ENCODE data around the gene SEC61A1.

Gene SEC61A1

GRCh38 chr3:128091586-128091985 lies 39.3 kb downstream of the SEC61A1 start:
- no peak for ATAC-seq
- TF ChIP-seq SNAI2 (CRISPR knock-in tag; IDR thresholded peaks at IDR 0.05) (no peak), OSR1 (CRISPR knock-in tag; IDR thresholded peaks at IDR 0.05) (no peak), TSHZ2 (CRISPR knock-in tag; IDR thresholded peaks at IDR 0.05) (no peak), ZFP3 (CRISPR knock-in tag; IDR thresholded peaks at IDR 0.05) (no peak), PPARA (CRISPR knock-in tag; IDR thresholded peaks at IDR 0.05; ENCODE audit: borderline replicate concordance) (no peak), ZC3H10 (CRISPR knock-in tag; IDR thresholded peaks at IDR 0.05) (no peak)
- TF ChIP-seq, protein P1, sequence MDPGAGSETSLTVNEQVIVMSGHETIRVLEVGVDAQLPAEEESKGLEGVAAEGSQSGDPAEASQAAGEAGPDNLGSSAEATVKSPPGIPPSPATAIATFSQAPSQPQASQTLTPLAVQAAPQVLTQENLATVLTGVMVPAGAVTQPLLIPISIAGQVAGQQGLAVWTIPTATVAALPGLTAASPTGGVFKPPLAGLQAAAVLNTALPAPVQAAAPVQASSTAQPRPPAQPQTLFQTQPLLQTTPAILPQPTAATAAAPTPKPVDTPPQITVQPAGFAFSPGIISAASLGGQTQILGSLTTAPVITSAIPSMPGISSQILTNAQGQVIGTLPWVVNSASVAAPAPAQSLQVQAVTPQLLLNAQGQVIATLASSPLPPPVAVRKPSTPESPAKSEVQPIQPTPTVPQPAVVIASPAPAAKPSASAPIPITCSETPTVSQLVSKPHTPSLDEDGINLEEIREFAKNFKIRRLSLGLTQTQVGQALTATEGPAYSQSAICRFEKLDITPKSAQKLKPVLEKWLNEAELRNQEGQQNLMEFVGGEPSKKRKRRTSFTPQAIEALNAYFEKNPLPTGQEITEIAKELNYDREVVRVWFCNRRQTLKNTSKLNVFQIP (CRISPR knock-in tag; IDR thresholded peaks at IDR 0.05; ENCODE audit: borderline replicate concordance, low read depth): no peak

GRCh38 chr3:128094295-128095151 lies 42.3 kb downstream of the SEC61A1 start:
- peak; percentile 13; the same call in 1 of the 3 replicates for ATAC-seq
- no peak for TF ChIP-seq PATZ1 (CRISPR knock-in tag; IDR thresholded peaks at IDR 0.05; ENCODE audit: borderline replicate concordance)
- no peak for TF ChIP-seq CSDC2 (CRISPR knock-in tag; IDR thresholded peaks at IDR 0.05)
- TF ChIP-seq PPARA (CRISPR knock-in tag; IDR thresholded peaks at IDR 0.05; ENCODE audit: borderline replicate concordance): no peak
- no peak for TF ChIP-seq TOX (CRISPR knock-in tag; IDR thresholded peaks at IDR 0.05; ENCODE audit: borderline replicate concordance)
- TF ChIP-seq ZNF565 (CRISPR knock-in tag; conservative IDR thresholded peaks at IDR 0.05; ENCODE audit: low read depth): no peak
- no peak for TF ChIP-seq ISL1 (CRISPR knock-in tag; IDR thresholded peaks at IDR 0.05)
- TF ChIP-seq ZC3H10 (CRISPR knock-in tag; IDR thresholded peaks at IDR 0.05): no peak
- TF ChIP-seq ZFP3 (CRISPR knock-in tag; IDR thresholded peaks at IDR 0.05): no peak
- no peak for TF ChIP-seq ZNF70 (CRISPR knock-in tag; IDR thresholded peaks at IDR 0.05)
- TF ChIP-seq ESRRG (CRISPR knock-in tag; IDR thresholded peaks at IDR 0.05): no peak
- TF ChIP-seq, protein P1 (CRISPR knock-in tag; IDR thresholded peaks at IDR 0.05; ENCODE audit: borderline replicate concordance, low read depth): no peak
- no peak for TF ChIP-seq CSRNP3 (CRISPR knock-in tag; IDR thresholded peaks at IDR 0.05)
- TF ChIP-seq BACH2 (CRISPR knock-in tag; IDR thresholded peaks at IDR 0.05; ENCODE audit: borderline replicate concordance): no peak
- no peak for TF ChIP-seq ARNTL (CRISPR knock-in tag; IDR thresholded peaks at IDR 0.05; ENCODE audit: borderline replicate concordance, low read depth)
- no peak for TF ChIP-seq CREB5 (CRISPR knock-in tag; IDR thresholded peaks at IDR 0.05; ENCODE audit: low read depth)
- no peak for TF ChIP-seq TSHZ2 (CRISPR knock-in tag; IDR thresholded peaks at IDR 0.05)

All from SK-N-SH treated with all-trans-retinoic acid at 6 μM for 48 hours (cell line).